NCI-H128 (cell line): ENCODE data around the gene AURKB.
"Not testable (repeated sequence)": the region's sequence is repeated elsewhere in the genome, so short reads cannot be mapped to it uniquely, and the experiment has no call there.

Experiments used
- DNase-seq: peaks from one replicate; lab custom pipeline; 2025; ENCODE audit not compliant: unreplicated experiment; lab: John Stamatoyannopoulos, UW

The AURKB gene

DNA sequence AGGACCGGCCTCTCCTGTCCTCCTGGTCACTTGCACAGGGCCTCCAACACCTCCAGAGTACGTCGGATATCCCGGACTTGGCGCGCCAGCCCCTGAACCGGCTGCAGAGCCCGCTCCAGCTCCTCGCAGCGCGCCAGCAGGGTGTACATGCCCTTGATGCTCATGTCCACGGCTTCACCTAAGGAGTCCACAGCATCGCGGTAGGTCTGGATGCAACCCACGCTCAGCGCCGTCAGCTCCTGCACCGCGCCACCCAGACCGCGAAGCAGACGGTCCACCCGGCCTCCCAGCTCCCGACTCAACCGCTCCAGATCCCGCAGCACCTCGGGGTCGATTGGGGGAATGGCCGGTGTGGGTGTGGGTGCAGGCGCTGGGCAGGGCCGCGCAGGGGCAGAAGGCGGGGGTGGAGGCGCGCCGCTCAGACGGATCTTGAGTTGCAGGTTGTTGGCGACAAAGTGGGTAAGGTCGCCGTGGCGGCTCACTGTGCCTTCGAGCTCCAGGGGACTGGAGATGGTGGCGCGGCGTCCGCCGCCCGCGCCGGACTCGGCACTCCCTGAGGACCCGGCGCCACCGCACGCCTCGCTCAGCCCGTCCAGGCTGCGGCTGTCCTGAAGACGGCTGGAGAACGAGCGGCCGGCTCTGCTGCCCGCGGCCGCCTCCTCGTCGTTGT is 21.2 kb downstream of the AURKB start:
- no peak for DNase-seq

DNA sequence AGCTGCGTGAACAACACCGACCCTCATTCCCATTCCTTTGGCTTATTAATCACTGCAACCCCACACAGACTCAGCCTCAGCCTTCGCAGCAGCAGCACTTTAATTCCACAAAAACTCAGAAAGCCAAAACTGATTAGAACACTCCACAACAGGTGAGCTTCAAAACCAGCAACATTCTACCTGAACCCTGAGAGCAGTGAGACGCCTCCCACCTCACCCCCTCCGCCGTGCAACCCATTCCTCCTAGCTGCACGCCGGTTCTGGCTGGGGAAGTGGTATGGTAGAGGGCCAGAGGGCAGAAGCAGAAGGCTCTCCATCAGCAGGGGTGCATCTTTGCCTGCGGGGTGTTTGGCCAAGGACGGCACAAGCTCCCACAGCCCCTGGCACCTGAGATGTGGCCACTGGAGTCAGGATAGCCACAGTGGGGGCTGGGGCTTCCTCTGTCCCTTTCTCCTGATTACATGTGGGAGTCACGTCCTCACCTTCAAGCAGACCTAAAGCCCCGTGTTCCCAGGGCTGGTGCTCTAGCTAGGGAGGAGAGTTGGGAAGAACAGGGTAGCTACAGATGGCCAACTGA is 22.0 kb downstream of the AURKB start:
- DNase-seq: no peak

DNA sequence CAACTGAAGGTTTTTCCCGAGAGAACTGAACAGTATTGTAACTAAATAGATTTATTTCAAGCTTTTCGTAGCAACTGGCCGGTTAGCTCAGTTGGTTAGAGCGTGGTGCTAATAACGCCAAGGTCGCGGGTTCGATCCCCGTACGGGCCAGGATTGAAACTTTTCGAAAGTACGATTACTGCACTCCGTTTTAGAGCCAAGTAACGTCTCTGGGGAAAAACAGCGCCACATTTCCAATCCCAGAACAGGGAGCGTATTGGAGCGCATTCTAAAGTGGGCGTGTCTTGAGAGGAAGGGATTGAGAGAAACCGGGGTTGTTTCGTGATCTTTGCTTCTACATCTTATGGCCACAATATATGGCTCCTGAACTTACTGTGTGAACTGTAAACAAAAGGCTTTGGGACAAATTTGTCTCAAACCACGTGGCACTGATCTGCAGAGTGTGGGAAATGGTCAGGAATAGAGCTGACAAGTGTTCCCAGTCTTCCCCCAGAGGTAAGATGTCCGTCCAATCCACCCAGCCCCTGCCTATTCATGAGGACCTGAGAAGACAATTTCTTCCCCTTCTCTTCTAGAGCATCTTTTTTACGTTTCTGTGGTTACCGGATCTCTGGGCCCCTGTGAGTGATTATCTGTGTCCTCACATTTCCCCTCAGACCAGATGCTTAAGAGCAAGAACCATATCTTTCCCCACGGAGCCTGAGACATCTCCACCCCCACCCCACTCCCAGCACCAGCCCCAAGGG is 22.7 kb downstream of the AURKB start:
- DNase-seq: peak; percentile 72

DNA sequence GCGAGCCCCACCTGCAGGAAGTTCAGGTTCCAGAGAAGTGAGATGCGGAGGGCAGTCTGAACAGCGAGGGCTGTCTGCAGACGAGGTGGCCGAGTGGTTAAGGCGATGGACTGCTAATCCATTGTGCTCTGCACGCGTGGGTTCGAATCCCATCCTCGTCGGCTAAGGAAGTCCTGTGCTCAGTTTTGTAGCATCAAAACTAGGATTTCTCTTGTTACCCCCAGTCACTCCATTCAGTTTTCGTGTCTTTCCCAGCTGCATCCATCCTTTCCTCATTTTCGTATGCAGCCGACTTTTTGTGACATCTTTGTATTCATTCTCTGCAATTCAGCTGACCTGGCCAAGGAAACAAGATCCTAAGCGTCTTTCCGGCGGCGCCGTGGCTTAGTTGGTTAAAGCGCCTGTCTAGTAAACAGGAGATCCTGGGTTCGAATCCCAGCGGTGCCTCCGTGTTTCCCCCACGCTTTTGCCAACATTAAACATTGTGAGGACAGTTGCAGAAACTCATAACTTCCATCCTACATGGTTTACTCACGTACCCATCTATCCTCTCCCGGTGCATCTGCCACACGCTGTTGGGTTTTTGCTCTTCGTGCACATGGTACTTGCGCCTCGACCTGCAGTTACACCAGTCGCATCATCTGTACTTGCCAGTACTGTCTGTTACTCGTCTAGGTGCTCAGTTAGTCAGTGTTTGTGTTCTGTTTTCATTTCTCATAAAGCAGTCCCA is 23.4 kb downstream of the AURKB start:
- peak; percentile 74 for DNase-seq

DNA sequence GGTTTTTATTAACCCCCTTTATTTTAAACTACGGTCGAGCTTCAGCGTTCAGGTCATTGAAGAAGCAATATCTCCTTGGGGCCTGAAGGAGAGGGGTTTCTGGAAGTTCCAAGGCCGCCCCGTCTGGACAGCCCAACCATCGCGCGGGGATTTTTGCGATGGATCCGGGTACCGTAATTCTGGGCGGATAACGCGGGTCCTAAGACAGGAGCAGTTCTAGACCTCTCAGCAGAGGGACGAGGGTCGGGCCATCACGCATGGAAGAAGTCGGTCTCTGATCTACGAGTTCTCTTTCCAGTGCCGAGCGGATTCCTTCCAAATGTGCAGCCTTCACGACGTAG is 24.0 kb downstream of the AURKB start:
- no peak for DNase-seq

DNA sequence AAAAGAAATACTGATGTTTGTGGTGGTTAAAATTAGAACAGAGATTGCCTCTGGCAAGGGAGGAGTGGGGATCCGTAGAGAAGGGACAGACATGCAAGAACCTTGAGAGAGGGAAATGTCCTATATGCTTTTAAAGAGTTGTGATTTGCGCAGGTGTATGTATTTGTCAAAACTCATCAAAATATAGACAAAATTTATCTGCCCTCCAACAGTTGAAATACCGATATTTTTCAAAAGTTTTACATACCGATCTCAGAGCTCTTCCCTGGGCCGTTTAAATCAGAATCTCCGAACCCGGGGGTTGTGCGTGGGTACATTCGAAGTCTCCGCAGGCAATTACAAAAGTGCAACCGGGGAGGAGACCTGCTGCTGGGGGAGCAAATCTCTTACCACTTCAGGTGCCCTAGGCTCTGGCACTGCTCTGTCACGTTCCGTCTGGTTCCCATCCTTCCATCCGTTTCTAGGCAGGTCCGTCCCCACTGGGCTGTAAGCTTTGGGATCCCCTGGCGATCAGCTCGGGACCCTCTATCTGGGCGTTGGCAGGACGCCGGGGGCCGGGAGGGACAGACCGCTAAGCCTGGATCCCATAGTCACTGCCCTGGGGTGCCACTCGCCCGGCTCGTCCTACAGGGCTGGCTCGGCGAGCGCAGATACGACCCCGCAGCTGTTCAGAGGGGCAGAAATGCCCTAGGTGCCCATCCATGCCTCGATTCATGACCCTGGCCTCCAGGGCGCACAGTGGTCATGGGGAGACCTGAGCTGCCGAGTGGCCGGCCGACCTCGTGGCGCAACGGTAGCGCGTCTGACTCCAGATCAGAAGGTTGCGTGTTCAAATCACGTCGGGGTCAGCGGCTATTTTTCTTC is 24.6 kb downstream of the AURKB start:
- peak; percentile 26 for DNase-seq

DNA sequence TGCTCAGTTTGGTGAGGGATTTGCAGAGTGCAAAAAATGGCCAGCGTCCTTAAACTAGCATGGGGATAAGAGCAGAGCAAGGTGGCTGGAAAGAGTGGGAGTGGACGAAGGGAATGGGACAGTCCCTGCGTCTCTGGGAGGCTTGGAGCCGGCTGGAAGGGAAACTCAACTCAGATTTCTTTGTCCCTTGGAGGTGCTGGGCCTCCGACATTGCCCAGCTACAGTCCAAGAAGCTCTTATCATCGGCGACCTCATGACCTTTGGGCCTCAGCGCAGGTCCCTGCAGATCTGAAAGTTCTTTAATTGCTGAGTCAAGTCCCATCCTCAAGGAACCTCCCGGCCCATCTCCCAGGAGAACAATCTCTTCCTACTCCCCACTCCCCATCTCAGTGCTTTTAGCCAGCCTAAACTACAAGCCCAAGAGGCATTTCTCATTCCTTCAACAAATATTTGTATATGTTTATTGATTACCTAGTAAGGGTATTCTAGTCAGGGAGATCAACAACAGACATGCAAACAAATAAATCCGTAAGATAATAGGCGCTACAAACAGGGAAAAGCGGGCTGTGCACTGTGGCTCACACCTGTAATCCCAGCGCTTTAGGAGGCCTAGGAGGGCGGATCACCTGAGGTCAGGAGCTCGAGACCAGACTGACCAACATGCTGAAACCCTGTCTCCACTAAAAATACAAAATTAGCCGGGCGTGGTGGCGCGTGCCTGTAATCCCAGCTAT is 33.2 kb downstream of the AURKB start:
- DNase-seq: no peak

DNA sequence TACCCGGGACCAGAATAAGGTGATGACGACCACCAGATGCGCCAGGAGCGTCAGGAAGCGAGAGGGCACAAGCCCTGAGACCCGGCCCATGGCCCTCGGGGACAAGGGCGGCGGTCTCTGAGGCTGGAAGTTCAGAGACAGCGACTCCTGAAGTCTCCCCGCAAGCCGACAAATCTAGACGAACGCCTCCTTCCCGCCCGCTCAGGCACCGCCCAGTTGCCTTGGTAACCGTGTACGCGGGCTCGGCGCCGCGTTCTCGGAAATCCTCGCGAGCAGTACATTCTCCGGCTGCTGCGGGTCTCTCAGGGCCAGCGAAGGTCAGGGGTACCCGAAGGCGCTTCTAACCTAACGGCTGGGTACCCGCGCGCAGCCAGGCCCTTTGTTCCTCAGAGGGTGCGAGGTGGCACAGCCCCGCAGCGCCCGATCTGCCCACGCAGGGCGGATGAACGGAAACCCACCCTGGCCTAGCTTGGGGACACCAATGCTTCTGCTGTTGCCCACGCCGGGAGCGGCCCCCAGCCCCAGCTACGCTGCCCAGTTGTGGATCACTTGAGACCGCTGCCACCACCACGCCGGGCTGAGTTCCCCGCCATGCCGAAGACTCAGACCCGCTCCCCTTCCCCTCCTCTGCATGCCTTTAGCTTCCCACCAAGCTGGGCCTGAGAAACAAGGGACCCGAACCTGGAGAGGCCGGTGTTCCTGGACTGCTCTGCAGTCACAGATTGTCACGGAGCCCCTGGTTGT is 34.0 kb downstream of the AURKB start, which contains the start of gene TMEM107:
TSS of gene TMEM107 (minus strand) at position 184 of the 744 bp plus-strand sequence. CDS start at position 90, 94 bp downstream.
- DNase-seq: peak; percentile 63

DNA sequence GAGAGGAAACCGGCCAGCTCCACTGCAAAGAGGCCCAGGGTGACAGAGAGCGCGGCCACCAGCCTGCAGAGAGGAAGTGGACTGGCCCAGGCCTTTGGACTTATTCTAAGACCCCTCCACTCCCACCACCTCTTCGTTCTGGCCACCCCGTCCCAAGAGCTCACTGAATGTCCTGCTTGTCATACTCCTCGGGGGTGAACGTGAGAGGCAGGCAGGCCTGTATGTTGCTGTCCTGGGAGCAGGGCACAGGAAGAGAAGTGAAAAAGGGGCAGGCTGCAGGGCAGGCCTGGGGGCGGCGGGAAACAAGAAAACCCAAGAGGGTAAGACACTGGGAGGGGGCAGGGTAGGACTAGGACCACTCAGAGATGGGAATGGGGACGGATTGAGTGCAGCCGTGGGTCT is 34.6 kb downstream of the AURKB start:
- DNase-seq: no peak

DNA sequence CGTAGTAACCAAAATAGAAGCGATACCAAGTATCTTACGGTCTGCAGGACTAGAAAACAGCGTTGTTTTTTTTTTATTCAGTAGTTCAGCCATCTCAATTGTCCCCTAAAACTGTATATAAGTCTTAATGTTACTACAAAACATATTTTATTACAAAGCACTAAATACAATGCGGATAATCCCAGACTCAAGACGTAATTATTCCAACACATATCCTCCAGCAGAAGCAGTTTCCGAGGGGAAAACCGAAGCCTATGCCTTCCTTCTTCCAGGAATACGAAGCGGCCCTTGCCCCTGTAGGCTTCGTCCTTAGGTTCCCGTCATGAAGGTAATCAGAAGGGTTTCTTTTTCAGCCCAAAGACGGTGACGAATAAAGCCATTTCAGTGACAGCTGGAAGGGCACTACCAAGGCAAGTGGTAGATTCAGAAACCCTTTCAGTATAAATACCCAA is 36.5 kb downstream of the AURKB start:
- DNase-seq: no peak

DNA sequence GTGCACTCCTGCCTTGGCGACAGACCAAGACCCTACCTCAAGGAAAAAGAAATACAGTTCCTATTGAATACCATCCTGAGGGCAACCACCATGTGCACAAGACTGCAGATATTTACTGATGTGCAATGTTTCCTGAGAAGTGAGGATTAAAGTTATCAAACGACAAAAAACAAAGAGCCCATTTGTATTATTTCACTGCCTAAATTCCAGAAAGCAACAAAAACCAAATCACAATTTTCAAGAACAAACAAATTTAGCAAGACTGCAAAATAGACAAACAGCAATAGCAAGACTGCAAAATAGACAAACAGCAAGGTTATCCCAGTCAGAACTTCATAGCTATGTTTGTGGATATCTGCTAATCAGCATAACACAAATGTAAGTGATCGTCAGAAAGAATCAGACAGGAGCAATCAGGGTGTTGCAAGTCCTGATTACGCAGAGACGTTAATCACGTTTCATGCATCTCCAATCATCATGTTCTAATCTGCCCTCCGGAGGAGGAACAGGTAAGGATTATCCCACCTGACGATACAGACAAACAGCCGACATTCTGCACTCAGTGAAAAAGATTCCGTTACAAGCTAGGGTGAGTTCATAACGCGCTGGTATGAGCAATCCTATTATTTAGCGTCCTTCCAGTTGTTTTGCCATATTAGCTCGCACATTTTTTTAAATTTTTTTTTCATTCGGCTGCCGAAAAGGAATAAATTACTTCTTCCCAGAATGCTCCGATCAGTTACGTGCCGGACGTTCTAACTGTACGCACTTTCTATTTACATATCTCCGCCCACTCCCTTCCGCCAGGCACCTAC is 37.1 kb downstream of the AURKB start:
- peak; percentile 76 for DNase-seq

DNA sequence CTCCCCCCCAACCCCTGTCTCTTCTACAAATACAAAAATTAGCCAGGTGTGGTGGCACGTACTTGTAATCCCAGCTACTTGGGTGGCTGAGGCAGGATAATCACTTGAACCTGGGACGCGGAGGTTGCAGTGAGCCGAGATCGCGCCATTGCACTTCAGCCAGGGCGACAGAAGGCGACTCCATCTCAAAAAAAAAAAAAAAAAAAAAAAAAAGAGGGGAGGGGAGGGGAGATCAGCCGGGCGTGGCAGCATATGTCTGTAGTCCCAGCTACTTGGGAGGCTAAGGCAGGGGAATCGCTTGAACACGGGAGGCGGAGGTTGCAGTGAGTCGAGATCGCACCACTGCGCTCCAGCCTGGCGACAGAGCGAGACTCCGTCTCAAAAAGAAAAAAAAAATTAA is 40.2 kb downstream of the AURKB start:
- not testable (repeated sequence) for DNase-seq

DNA sequence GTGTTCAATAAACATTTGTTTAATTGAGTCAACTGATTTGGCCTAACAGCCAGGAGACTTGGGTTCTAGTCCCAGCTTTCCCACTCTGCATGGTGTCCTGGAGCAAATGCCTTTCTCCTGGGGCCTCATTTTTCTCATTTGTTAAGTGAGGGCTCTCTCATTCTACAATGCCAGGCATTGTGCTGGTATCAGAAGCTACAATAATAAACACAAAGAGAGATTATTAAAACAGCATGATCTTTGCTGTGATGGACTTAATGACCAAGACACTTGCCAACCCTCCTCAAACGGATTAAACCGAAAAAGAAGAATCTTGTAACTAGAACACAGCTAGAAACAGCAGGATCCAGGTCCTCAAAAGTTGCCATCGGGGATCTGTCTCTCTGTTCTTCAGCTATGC is 42.8 kb downstream of the AURKB start:
- DNase-seq: no peak

DNA sequence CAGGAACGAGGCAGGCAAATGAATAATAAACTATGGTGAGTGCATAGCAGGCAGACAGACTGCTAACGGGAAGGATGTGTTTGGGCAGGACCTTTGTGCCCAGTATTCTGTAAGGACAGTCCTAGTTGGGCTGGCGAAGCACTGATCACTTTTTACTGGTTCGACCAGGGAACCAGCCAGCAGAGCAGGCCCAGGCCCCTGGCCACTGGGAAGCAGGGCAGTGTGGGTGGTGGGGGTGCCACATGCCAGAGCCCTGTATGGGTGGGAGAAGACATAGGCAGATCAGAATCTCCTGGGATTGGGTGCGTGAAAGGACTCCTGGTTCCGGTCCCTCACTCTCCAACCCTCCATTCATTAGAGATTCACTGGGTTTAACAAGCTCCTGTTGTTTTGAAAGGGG is 43.6 kb downstream of the AURKB start:
- no peak for DNase-seq

DNA sequence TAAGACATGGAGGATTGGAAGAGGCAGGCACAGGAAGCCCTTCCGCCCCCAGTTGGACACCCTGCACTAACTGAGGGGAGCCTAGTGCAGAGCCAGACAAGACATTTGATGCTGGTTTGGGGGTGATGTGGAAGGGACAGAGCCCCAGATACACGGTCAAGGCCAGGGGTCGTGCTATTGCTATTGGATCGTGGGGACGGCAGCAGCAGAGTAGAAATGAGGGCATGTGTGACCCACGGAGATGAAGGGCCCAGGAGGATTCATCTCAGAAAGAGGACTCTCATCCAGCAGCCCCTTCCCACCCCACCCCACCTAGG is 45.6 kb downstream of the AURKB start:
- no peak for DNase-seq

DNA sequence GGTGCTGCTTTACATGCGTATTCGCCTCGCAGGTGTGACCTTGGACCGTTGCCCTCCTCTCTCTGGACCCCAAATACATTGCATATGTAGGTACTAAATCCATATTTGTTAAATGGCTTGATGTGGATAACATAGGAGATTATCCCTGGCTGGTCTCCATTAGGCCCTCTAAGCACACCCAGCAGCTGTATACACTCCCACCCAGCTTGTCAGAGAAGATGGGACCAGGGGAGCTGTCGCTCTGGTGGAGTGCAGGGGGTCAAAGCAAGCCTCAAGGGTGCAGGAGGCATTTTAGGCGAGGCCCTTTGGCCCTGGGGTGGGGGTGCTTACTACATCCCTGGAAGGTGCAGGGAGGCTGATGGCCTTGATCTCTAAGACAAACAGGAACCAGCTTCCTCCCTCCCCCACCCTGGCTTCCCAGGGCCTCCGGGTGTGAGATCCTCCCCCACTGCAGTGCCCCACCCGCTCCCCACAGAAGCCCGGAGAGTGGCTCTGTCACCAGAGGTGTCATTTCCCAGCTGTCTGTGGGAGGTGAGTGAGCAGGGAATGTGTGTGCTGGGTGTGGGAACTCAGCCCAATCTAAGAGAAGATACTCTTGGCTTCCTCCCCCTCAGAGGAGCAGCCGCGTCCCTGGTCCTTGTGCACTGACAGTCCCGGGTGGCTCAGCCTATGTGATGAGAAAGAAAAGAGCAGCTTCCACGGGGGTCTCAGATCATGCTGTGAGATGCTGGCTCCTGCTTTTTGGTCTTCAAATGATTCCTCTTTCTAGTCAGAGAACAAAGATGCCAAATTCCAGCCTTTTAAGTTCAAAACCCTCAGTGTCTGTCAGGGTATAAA is 46.2 kb downstream of the AURKB start:
- DNase-seq: no peak
